HG03460 (cell line): Measurements from ENCODE around the gene PROS1.

Source experiments
- ATAC-seq: cut with Tn5 transposase; IDR thresholded peaks from one replicate; pipeline ENCODE4 v1.9.1; 2021; ENCODE audit not compliant: unreplicated experiment

PROS1 gene

DNA sequence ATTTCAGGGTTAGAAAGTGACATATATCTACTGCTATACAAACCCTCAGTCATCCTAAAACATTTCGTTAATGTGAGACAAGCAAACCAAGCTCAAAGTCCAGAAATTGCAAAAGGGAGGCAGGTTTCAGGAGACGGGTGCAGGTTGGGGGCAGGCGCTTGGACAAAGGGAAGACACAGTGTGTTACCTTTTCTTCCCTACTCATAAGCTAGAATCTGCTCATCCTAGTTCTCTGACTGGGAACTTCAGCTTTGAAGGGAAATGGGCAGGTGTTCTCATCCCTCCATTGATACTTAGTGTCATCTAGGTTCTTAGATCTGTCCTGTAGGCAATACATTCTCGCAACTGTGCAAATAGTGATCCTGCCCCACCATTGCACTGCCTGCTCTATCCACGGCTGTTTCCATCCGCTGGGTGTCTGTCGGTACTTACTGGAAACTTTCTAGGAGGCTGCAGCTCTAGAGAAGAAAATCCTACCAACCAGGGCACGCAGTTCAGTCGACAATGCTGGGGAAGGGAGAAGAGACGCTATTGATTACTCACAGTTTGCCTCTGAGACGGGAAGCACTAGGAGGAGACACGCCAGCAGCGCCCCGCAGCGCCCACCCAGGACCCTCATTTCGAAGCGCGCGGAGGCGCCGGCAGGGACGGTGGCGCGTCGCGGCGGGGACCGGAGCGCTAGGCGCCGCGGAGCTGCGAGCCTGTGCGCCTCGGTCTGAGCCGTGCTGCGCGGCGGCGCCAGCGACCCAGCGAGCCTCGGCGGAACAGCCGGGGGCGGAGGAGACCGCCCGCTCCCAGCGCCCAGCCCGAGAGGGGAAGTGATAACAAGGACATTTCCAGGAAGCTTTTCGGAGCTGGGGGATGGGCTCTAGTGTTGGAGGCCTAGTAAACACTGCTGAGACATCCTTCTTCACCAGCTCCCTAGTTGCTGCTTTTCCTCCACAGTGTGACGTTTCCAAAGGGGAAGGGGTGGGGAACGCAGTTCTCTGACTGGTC, at the start of gene PROS1:
TSS of gene PROS1 (minus strand) at position 766 of the 996 bp plus-strand sequence. CDS start at position 619, 147 bp downstream.
- peak; percentile 85 for ATAC-seq

DNA sequence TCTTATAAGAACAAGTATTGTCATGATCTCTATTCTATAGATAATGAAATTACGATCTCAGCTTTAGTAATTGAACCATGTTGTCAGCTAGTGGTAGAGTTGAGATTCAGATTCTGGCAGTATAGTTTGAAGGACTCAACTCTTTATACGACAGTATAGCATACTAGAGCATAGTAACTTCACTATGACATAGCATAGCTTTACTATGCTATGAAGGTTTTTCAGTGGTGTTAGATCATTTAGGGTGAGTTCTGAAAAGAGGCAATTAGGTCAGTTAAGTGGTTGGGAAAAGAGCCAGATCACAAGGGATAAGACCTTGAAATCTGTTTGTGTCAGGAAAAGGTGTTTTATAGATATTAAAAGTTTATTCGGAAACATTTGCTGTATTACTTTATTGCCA, 46.6 kb upstream of the PROS1 start:
- ATAC-seq: no peak

DNA sequence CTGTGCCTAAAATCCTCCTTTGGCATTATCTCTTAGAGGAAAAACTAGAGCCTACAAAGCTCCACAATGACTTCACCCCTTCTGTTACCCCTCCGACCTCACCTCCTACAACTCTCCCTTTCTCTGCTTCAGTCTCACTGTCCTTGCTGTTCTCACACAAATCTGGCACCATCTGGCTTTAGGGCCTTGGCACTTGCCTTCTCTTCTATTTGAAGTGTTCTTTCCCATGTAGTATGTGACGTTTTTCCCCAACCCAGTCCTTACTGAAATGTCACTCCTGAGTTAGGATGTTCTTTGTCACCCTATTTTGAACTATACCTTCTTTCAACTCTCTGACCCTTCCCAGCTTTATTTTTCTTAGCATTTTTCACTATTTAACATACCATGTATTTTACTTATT, 46.0 kb upstream of the PROS1 start:
- no peak for ATAC-seq

DNA sequence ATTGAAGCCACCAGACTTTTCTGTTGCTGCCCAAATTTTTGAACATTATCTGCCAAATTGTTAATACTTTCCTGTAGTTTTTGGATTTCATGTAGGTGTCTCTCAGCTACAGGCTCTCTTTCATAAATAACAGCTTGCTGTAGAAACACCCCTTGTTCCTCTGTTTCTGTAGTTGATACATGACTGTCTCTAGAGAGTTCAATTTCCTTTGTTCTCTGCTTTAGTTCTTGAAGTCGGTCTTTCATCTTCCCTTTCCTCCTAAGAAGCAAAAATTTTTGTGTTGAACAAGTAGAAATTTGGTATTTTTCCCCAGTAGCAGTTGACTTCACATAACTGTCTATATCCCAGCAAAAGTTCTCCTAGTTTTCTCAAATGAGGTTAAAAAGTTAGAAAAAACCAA, 41.3 kb upstream of the PROS1 start:
- ATAC-seq: no peak

- ATAC-seq: no peak
Measured at GRCh38 chr3:94012185-94012584, 38.5 kb upstream of the PROS1 start.

DNA sequence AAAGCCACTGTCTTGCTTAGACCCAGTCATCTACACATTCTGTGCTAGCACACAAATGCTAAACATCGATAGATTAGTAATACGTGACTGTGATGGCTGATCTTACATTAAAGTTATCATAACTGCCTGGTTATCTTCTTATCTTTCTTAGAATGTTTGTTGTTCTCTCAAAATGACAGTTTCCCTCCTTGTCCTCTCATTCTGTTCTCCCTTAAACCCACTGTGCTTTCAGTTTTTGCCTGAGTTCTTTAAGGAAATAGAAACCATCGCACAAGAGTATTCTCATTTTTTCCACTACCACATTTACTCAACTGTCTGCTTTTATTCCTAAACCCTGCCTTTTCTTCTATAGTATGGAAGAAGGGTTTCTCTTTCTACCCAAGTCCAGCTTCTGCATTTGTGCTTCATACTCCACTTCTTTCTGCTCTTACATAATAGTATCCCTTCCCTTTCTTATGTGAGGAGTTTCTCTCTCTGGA, 37.6 kb upstream of the PROS1 start:
- no peak for ATAC-seq

GRCh38 chr3:94009608-94010007, 35.9 kb upstream of the PROS1 start:
- ATAC-seq: no peak

GRCh38 chr3:94008253-94008652, 34.6 kb upstream of the PROS1 start:
- no peak for ATAC-seq

- ATAC-seq: peak; percentile 89
Measured at GRCh38 chr3:94004301-94004910, 30.7 kb upstream of the PROS1 start.

DNA sequence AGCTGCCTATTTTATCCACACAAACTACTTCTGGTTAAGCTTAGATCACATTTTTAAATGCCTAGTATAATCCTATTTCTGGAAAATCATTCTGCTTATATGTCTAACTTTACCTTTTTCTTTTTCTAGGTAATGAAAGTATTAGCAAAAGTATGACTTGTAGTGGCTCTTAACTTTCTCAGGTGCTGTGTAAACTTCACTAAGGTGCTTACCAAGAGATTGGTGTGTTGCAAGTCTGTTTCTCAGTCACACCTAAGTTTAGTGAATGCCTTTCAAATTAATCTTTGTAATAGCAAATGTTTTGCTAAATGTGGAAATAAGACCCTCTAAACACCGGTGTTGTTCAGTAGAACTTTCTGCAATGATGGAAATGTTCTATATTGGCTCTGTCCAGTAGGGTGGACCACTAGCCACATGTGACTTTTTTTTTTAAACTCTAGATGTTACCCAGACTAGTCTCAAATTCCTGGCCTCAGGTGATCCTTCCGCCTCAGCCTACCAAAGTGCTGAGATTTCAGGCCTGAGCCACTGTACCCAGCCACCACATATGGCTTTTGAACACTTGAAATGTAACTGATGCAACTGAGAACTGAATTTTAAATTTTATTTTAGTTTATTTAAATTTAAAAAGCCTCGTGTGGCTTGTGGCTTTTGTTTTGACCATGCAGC, 28.3 kb upstream of the PROS1 start:
- no peak for ATAC-seq

DNA sequence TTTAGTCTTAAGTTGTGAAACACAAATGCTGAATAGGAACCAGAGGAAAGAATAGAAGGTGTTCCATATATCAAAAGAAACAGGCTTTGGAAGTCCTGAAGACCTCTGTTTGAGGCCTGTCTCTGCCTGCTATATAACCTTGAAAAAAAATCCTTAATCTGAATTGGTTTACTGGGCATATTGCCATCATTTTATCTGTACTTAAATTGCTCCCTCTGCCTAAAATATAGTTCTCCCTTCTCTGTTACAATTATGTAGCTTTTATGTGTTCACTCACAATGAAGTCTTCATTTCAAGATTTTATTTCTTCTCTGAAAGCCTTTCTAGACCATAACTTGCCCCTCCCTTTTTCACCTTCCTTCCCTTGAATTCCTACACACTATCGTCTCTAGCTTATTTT, 27.5 kb upstream of the PROS1 start:
- ATAC-seq: no peak

DNA sequence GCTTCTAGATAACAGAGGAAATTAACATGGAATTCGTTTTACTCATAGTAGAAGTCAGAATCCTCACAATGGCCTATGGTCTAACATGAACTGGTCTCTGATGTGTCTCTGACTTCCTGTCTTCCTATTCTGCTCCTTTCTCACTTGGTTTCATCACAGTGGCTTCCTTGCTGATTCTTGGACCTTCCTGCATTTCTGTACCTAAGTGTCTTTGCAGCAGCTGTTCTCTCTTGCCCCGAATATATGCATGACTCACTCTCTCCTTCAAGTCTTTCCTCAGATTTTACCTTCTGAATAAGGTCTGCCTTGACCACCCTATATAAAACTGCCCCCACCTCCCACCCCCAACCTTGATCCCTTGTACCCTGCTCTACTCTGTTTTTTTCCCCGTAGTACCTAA, 20.4 kb upstream of the PROS1 start:
- ATAC-seq: no peak

GRCh38 chr3:93992207-93992606, 18.5 kb upstream of the PROS1 start:
- no peak for ATAC-seq

- no peak for ATAC-seq
Measured at GRCh38 chr3:93991631-93992030, 17.9 kb upstream of the PROS1 start.

DNA sequence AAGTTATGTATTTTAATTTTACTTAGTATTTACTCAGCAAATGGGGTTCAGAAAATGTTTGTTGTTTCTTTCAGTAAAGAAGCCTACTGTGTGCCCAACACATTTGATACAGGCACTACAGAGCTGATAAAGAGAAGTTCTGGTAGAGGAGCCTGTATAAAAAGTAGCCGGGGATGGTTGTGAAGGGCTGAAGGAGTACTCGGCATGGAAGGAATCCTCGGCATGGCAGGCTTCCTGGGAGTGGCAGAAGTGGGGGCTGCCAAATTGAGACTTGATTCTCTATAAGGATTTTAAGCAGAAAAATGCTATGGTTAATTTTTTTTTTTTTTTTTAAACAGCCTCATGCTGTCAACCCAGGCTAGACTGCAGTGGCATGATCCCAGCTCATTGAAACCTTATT, 15.5 kb upstream of the PROS1 start:
- ATAC-seq: no peak

- no peak for ATAC-seq
Measured at GRCh38 chr3:93988764-93989163, 15.1 kb upstream of the PROS1 start.

GRCh38 chr3:93988283-93988682, 14.6 kb upstream of the PROS1 start:
- ATAC-seq: no peak

- no peak for ATAC-seq
Measured at GRCh38 chr3:93984618-93985017, 10.9 kb upstream of the PROS1 start.

DNA sequence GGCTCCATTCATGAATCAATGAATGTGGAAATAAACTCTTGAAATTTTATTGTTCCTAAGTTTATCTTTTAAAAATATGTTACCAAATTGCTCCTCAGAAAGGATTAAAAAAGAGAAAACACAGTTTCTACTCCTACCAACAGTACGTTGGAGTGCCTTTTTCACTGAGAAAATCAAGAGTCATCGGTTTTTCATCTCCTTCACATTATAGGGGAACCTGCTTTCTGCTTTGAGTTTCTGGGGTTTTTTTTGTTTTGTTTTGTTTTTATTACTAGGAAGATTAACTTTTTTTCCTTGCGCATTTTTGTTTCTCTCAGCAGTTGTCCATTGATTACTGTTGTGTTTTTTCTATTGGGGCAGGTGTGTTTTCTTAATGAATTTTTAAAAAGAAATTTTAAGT, 9.7 kb upstream of the PROS1 start:
- no peak for ATAC-seq

- ATAC-seq: no peak
Measured at GRCh38 chr3:93981649-93982048, 8.0 kb upstream of the PROS1 start.

GRCh38 chr3:93979850-93980676, 6.4 kb upstream of the PROS1 start, which contains the start of gene ARL13B:
ARL13B (plus strand) TSS chr3:93980155; CDS start chr3:93980424, 269 bp downstream.
- peak; percentile 100 for ATAC-seq
